ENCODE results near the gene LRRC49.
"Not testable (repeated sequence)": the region's sequence is repeated elsewhere in the genome, so short reads cannot be mapped to it uniquely, and the experiment has no call there.

The LRRC49 gene

DNA sequence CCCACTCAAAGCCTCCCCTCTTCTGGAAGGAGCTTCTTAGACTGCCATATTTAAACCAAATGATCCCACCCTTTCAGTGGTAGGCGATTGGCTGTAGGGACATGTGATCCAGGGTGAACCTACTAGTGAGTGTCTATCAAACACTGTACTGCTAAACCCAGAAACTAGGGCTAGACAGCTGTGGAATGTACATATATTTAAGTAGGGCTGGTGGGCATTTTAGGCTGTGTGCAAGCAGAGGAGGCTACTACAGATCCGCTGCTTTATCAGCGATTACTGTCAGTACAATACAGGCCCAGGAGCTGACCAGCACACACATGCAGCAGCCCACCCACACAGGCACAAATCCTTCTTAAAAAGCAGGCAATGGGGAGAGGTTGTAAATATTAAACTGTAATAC lies 23.3 kb upstream of the LRRC49 start:
- no peak for DNase-seq

DNA sequence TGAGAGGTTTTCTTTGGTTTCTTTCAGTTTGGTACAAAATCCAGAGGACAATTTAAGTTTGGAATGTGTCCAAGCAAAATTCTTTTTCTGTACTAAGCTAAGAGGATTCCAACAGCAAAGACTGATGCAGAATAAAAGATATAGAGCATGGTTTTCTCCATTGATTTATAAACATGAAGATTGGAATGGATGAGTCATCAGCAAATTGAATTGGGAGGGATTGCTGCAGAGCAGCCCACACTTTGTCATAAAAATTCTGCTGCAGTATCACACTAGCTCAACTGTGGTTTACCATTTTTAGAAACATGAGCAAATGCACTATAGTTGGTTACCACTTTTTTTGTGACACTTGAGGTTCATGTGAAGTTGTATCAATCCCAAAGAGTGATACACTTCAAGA lies 22.6 kb upstream of the LRRC49 start:
- DNase-seq: no peak

DNA sequence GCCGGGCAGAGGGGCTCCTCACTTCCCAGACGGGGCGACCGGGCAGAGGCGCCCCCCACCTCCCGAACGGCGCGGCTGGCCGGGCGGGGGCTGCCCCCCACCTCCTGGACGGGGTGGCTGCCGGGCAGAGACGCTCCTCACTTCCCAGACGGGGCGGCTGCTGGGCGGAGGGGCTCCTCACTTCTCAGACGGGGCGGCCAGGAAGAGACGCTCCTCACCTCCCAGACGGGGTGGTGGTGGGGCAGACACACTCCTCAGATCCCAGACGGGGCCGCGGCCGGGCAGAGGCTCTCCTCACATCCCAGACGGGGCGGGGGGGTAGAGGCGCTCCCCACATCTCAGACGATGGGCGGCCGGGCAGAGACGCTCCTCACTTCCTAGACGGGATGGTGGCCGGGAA lies 21.1 kb upstream of the LRRC49 start:
- DNase-seq: not testable (repeated sequence)

DNA sequence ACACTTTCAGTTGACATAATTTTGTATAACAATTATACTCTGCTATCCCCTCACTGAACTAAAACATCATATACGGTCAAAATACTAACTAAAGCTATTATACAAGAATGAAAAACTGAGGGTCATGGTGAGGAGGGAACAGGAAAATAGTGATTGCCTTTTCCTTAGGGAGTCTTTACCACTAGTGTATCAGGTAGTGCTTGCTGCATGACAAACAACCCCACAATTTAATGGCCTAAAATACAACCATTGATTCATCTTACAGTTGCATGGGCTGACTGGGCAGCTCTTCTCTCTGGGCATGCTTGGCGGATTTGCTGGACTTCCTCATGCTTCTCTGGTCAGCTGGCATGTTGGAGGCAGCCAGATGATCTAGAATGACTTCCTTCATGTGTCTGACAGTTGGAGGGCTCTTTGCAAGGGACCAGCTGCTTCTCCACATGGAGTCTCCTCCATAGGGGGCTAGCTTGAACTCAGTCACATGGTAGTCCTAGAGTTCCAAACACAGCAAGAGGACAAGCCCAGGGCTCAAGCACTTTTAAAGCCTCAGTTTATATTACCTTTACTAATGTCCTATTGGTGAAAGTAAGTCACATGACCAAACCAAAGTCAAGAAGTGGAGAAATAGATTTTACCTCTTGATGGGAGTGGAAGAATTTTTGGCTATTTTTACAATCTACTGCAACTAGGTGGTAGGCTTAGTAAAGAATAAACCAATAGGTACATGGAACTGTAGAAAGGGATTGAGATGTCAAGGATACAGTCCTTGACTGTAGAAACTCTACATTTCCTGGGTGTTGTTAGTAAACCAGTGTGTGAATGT lies 19.2 kb upstream of the LRRC49 start:
- DNase-seq: no peak

DNA sequence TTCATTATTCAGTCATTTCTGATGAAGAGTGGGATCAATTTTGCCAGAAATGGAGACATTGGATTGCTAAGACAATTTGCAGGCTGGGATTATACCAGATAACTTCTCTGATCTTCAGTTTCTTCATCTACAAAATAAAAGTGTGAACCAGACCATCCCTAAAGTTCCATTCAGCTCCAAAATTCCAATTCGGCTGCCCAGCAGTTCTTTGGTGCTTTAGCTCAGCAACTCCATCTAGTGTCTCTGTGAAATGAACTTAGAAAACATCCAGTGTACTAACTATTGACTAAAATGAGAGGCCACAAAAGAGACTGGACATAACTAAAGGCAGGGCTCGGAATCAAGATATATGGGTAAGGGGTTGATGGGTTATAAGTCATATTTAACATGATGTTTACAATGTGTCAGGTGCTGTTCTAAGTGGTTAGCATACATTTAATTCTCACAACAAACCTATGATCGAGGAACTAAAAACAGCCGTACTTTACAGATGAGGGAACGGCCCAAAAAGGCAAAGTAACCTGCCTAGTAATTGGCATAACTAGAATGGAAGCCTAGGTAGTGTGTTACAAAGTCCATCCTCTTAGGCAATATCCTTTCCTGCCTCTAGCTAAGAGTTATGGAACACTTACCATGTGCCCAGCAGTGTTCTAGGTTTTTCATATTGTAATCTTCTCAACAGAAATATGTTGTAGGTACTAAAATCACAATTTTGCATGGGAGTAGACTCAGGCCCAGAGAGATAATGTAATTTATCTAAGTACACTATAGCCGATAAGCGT lies 17.4 kb upstream of the LRRC49 start:
- DNase-seq: no peak

DNA sequence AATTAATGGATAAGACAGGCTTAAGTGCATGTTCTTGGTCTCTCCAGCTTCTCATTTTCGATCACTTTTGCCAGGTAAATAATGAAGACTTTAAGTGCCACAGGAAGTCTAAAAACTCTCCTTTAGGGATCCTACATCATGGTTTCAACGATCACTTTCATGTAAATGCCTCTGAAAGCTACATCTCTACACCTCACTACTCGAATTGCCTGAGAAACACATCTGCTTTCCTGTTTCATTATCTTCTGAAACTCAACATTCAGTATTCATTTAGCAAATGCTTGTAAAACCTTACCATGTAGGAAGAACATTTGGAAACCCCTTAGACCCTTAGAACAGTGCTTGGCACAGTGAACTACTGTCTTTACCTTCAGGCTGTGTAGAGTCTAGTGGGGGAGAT lies 16.6 kb upstream of the LRRC49 start:
- DNase-seq: no peak

DNA sequence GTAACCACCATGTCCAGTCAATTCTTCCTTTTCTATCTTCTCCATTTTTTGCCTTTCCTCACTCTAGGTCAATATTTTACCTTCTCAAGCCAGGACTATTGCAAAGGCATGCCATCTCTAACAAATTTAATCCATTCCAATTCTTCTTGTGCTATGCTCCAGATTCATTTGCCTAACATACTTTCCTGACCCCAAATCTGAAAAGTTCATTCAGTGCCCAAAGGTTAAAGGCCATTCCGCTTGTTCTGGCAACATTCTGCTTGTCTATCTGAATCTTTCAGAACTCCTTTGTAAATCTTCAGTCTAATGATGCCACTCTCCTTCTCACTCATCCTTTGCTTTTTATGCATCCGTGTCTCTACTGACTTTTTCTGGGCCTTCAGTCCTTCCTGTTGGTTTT lies 15.9 kb upstream of the LRRC49 start:
- DNase-seq: no peak

DNA sequence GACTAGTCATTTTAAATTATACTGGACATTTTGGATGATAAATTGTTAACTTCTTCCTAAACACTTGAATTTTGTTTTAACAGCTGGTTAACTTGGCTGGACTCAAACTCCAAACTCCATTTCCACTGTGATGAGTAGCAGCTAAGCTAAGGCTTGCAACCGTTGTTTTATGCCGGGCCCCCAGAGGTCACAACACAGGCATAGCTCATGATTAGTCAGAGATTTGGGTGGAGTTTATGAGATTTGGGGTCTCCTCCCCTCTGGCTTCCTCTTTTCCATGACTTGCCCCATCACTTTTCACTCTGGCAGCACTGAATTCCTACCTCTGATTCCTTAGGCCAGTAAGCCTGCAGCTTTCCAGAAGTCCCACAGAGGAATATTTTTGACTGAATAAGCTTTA lies 13.2 kb upstream of the LRRC49 start:
- DNase-seq: no peak

DNA sequence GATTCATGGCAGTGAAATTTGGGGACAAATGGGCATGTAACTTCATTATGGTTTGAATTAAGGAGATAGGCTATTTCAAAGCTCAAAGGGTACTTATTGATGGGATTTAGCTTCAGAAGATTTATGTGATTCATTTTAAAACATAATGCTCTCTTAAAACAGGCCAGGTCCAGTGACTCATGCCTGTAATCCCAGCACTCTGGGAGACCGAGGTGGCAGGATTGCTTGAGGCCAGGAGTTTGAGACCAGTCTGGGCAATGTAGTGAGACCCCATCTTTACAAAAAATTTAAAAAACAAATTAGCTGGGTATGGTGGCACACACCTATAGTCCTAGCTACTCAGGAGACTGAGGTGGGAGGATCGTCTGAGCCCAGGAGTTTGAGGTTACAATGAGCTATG lies 11.8 kb upstream of the LRRC49 start:
- DNase-seq: no peak

DNA sequence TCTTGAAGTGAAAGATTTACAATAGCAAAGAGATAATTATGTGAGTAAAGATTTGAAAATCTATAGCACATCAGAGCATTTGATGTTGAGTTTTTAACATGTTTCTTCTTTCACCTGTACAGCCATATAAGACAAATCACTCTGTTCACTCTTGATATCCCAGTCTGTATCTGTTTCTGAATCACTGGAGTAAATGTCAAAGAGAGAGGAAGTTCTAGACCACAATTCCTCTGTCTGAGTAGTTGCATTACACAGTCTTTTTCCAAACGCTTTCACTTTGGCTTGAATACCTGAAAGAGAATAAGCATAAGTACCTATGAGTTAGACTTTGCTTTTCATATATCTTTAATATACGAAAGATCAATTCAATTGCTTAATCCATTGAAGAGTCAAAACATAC lies 10.3 kb upstream of the LRRC49 start:
- no peak for DNase-seq

DNA sequence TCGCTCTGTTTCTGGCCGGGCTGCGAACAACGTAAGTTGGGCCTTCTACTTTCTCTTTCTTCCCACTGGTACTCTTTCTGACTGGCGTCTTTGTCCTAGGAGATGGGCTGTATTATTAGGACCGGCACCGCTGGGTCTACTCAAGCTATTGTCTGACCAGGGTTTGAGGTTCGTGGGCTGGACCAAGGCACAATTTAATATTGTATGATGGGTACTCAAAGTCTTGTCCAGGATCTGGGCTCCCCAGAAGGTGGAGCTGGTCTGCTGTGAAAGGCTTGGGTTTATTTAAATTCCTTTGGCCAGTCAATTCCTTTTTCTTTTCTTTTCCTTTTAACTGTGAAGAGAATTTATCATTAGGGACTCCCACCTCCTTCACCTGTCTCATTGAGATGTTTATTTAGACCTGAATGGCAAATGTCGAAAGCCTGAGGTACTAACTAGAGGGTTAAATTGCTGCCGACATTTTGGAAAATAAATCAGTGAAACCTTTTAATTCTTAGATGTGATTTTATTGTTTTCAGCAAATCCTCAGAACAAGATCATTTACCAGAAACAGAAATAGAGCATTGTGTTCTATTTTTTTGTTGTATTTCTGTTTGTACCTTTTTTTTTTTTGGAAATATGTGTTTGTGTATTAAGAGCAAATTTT lies 410 bp downstream of the LRRC49 start:
- DNase-seq: no peak

DNA sequence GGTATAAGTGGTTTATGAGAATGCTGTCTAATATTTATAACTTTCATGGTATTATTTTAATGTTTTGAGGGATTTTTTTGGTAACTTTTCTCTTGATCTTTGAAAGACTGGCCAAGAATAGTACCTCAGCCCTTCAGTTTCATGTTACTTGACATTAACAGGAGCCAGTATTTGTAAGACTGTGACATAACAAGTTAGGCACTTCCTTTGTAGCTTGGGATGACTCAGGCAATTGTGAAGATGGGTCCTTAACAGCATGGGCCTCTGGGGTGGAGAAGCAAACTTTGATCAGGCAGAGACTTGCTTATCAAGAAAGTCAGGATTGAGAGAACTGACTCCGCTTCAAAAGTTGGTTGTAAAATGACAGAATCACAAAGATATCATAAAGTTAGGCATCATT lies 9.5 kb downstream of the LRRC49 start:
- DNase-seq: no peak

DNA sequence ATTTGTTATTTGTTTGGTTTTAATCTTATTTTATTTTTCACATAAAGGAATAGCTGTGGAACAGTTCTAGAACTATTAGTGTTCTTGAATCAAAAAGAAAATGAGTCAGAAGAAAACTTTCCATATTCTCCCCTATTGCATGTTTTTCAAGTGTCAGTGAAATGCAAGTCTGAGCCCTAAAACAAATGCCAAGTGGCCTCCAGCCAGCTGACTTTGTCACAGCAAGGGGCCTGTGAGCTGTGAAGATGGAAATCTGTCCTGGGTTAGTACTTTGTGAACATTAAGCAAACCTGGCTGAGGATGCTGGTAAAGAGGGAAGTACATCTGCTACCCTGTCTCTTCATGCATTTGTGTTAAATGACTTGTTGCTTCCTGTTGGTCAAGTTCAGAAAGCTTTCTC lies 14.2 kb downstream of the LRRC49 start:
- DNase-seq: no peak

DNA sequence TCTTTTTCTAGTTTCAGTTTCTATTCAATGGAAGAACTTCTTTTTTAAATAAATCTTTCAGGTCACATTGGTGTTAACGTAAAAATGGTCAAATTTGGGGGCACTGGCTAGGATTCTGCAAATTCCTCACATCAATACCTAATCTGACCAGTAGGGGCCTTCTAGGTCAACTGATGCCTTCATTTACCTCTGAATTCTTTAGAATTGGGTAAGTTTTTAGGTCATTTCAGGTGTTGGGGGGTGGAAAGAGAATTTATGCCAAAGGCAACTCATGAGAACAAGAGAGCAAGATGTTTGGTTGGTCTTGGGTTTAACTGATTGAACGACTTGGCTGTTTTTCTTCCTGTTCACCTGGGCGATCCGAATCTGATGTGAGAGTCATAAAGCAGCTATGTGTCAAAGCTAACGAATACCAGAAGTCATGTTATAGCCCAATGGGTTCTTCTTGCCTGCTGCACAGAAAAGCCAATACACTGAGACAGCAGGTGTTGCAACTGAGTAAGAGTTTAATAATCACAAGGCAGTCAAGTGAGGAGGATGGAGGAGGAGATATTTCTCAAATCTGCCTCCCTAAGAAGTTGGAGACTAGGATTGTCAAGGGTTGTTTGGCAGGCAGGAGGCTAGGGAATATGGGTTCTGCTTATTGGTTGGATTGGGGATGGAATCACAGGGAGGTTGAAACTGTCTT lies 15.3 kb downstream of the LRRC49 start:
- no peak for DNase-seq

DNA sequence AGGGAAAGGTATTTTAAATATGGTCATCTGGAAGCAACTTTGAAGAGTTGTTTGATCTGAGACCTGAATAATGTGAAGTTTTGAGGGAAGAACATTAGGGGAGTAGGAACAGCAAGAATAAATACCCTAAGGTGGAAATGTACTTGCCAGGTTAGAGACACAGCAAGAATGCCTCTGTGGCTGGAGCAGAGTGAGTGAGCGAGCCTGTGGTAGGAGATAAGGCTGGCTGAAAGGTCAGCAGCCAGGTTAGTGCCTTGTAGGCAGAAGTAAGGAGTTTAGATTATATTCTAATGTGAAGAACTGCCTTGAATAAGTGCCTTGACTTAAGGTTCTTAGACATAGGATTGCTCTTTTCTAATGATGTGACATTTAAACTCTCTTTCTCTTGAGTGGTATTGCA lies 18.3 kb downstream of the LRRC49 start:
- DNase-seq: no peak

DNA sequence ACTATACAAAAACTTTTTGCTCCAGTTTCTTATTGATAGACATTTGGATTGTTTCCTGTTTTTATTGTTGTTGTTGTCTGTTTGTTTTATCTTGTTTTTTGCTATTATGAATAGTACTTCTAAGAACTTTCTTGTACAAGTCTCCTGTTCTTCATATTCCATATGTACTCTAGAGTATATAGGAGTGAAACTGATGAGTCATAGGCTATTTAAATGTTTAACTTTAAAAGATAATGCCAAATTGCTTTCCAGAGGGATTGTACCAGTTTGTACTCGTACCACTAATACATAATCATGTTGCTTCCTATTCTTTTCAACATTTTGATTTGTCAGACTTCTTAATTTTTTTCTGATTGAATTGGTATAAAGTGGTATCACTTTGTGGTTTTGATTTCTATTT lies 19.6 kb downstream of the LRRC49 start:
- no peak for DNase-seq

DNA sequence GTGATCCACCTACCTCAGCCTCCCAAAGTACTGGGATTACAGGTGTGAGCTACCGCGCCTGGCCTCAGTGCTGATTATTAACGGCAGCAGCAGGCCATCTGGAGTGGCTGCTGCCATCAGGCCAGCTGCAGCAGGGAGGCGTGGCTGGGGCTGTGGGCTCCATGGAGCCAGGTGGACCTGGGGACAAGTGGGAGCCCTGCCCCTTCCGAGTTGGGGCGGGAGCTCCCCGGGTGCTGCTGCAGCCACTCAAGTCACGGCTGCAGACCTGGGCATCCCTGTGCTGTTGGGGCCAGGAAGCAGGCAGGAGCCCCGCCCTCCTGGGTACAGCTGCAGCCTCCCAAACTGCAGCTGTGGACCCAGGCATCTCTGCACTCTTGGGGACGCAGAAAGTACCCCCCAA lies 23.9 kb downstream of the LRRC49 start:
- DNase-seq: no peak

DNA sequence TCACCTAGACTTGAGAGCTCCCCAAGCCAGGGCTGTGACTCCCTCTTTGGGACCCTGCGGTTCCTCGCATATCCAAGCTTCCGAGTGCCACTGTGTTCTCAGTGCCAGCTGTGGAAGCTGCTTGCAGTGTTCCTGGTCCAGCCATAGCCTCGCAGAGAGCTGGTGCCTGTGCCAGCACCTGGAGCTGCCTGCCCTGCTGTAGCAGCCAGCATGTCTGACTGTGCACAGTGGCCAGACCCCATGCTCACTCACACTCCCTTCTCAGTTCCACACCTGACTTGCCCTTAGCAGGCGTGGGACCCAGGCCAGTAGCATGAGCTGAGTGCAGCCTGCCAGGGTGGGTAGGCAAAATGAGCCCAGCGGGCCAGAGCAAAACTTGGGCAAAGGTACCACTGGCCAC lies 25.3 kb downstream of the LRRC49 start:
- DNase-seq: no peak

DNA sequence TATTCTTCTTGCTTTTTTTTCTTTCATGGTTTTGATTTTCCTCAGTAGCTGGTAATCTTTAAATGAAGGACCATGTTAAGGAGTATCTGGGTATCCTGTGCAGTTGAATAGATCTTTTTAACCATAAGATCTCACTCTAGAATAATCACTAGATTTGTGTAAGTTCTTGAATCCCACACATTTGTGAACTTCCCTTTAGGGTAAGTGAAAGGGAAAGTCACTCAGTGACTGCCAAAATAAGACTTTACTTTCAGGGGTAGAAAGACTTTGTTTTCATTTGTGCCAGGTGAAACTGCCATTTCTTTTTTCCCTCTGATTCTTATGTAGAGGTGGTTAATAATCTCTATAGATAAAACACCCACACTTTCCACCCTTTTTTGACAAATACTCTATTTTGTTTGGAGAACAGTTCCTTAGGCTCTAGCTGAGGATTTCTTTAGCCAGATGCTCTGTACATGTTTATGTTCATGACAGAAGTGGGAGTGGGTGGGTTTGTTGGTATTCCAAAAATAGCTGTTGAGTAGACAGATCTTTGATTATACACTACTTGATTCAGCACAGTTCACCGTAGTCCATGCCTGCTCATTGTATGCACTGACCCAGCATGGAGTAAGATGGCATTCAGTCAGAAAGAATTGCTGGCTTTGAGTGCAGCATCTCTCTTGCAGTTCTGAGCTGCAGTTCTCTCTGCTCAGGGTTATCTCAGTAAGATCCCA lies 28.5 kb downstream of the LRRC49 start:
- no peak for DNase-seq

DNA sequence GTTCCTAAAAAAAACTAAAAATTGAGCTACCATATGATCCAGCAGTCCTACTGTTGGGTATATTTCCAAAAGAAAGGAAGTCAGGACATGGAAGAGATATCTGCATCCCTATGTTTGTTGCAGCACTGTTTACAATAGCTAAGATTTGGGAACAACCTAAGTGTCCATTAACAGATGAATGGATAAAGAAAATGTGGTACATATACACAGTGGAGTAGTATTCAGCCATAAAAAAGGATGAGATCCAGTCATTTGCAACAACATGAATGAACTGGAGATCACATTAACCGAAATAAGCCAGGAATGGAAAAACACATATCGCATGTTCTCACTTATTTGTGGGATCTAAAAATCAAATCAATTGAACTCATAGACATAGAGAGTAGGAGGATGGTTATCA lies 29.5 kb downstream of the LRRC49 start:
- no peak for DNase-seq

DNA sequence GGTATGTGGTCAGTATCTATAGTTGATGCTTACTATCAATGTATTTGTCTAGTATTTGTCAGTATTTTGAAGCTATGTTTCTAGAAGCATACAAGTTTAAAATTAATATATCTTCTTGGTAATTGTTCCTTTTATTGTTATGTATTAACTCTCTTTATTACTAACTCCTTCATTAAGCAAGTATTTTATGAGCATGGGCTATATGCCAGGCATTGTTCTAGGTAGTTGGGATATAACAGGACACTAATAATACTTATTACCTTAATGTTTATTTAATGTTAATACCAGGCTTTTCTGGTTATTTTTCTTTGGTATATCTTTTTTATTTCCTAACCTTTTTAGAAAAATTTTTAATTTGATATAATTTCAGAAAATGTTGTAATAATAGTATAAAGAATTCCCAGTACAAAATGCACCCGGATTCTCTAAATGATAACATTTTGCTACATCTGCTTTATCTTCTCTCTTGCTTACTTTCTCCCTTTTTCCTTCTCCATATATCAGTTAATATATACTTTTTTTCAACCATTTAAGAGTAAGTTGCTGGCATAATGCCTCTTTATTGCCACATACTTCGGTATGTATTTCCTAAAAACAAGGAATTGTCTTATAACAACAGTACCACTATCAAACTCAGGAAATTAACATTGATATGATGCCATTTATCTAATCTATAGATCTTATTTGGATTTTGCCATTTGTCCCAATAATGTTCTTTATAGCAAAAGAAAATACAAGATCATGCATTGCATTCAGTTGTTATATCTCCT lies 30.9 kb downstream of the LRRC49 start:
- no peak for DNase-seq

DNA sequence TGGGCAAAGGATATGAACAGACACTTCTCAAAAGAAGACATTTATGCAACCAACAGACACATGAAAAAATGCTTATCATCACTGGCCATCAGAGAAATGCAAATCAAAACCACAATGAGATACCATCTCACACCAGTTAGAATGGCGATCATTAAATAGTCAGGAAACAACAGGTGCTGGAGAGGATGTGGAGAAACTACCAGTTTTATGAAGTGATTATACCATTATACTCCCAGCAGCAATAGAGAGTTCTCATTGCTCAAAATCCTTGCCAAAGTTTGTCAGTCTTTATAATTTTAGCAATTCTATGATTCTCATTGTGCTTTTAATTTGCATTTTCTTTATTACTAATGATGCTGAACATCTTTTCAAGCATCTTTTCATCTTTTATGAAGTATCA lies 34.3 kb downstream of the LRRC49 start:
- DNase-seq: not testable (repeated sequence)

Data from activated effector memory CD4-positive, alpha-beta T cell treated with anti-CD3 and anti-CD28 coated beads, Interleukin-2, amount 50 U/mL, for 16 hours (primary cell).